Endothelial cell of umbilical vein (primary cell): Measurements from ENCODE around the gene HDLBP.

Experiments
- EZH2 ChIP-seq: IDR thresholded peaks from 2 replicates; pipeline ENCODE4 v1.6.1; 2012; ENCODE audit warnings: borderline replicate concordance, low read depth, mild to moderate bottlenecking, moderate library complexity, low read length, inconsistent platforms; ENCODE audit not compliant: severe bottlenecking
- FOS ChIP-seq: IDR thresholded peaks from 2 replicates; pipeline ENCODE4 v1.6.1; 2011; ENCODE audit warnings: mild to moderate bottlenecking, low read length, moderate library complexity, borderline replicate concordance; ENCODE audit not compliant: insufficient read depth
- GATA2 ChIP-seq: IDR thresholded peaks from 2 replicates; pipeline ENCODE4 v1.7.0; 2011; ENCODE audit warnings: low read depth, mild to moderate bottlenecking, moderate library complexity, mixed read lengths, low read length; ENCODE audit not compliant: insufficient read length, insufficient read depth
- JUN ChIP-seq: IDR thresholded peaks from 2 replicates; pipeline ENCODE4 v1.6.1; 2011; ENCODE audit warnings: borderline replicate concordance, low read depth; ENCODE audit not compliant: insufficient read length, insufficient read depth
- MYC ChIP-seq: IDR thresholded peaks from one replicate; pipeline ENCODE4 v1.6.1; 2011; ENCODE audit warnings: mild to moderate bottlenecking, low read depth, low read length
- POLR2A ChIP-seq: IDR thresholded peaks from 2 replicates; pipeline ENCODE4 v1.6.1; 2012; ENCODE audit warnings: low read depth, mild to moderate bottlenecking, control low read depth, low read length
- POLR2AphosphoS5 ChIP-seq: IDR thresholded peaks from 2 replicates; pipeline ENCODE4 v1.6.1; 2012; ENCODE audit warnings: low read depth, mild to moderate bottlenecking, control low read depth, low read length, moderate library complexity; ENCODE audit not compliant: insufficient read depth
- TF ChIP-seq, protein P1 (sequence below), 2 donors: IDR thresholded peaks; 1 replicate in 1 of 2; 2 replicates in 1 of 2; pipeline ENCODE4 v1.5.1; 2011; ENCODE audit warnings: low read length in 2 of 2, mild to moderate bottlenecking in 2 of 2, moderate library complexity in 2 of 2, control low read depth in 1 of 2, inconsistent platforms in 1 of 2, low read depth in 1 of 2; ENCODE audit not compliant: insufficient read depth in 1 of 2; ENCODE audit errors: extremely low read depth in 1 of 2
- TF ChIP-seq, protein P2 (sequence below): IDR thresholded peaks from 2 replicates; pipeline ENCODE4 v1.6.1; 2011; ENCODE audit not compliant: insufficient read depth, insufficient read length

DNA sequence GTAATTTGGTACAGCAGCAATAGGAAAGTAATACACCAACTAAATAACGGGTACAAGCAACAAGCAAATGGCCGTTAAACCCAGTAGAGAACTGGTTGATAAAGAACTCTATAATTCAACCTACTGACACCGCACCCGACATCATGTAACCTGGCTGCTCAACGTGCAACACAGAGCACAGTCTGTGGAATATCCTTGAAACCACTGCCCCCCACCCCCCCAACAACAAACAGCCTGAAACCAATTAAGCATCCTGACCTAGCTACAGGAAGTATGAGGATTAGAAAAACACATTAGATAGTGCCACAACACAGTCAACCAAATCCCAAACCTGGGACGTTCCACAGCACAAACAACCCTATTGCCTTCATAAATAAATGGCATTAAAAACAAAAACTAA, 23.5 kb downstream of the HDLBP start:
- TF ChIP-seq, protein P1, sequence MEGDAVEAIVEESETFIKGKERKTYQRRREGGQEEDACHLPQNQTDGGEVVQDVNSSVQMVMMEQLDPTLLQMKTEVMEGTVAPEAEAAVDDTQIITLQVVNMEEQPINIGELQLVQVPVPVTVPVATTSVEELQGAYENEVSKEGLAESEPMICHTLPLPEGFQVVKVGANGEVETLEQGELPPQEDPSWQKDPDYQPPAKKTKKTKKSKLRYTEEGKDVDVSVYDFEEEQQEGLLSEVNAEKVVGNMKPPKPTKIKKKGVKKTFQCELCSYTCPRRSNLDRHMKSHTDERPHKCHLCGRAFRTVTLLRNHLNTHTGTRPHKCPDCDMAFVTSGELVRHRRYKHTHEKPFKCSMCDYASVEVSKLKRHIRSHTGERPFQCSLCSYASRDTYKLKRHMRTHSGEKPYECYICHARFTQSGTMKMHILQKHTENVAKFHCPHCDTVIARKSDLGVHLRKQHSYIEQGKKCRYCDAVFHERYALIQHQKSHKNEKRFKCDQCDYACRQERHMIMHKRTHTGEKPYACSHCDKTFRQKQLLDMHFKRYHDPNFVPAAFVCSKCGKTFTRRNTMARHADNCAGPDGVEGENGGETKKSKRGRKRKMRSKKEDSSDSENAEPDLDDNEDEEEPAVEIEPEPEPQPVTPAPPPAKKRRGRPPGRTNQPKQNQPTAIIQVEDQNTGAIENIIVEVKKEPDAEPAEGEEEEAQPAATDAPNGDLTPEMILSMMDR (IDR thresholded peaks at IDR 0.05; ENCODE audit: extremely low read depth in 1 of 2, insufficient read depth in 1 of 2, low read depth in 1 of 2, low read length in 2 of 2), result no peak
- TF ChIP-seq POLR2A (no peak), POLR2AphosphoS5 (no peak), EZH2 (no peak), JUN (no peak), MYC (no peak), FOS (no peak), GATA2 (no peak)
- TF ChIP-seq, protein P2, sequence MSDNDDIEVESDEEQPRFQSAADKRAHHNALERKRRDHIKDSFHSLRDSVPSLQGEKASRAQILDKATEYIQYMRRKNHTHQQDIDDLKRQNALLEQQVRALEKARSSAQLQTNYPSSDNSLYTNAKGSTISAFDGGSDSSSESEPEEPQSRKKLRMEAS, result no peak
